SW 1271 (cell line): ENCODE results near the gene WDR47.
"Not testable (repeated sequence)": the region's sequence is repeated elsewhere in the genome, so short reads cannot be mapped to it uniquely, and the experiment has no call there.

Source experiments
- DNase-seq, 2 experiments: peaks; one replicate each; lab custom pipeline; 2025; lab: John Stamatoyannopoulos, UW

Gene WDR47

GRCh38 chr1:109052145-109052544 is 10.2 kb upstream of the WDR47 start:
- DNase-seq, result not testable (repeated sequence)

- DNase-seq, result no peak
These were observed 8.5 kb upstream of the WDR47 start for GRCh38 chr1:109050228-109050995.

- DNase-seq, result no peak
These were observed 6.4 kb upstream of the WDR47 start for GRCh38 chr1:109048335-109048734.

GRCh38 chr1:109047339-109047738 is 5.4 kb upstream of the WDR47 start:
- DNase-seq, result no peak

GRCh38 chr1:109046671-109047070 is 4.8 kb upstream of the WDR47 start:
- DNase-seq, result no peak

GRCh38 chr1:109045595-109045994 is 3.7 kb upstream of the WDR47 start:
- no peak for DNase-seq

- no peak for DNase-seq
These were observed 797 bp downstream of the WDR47 start for GRCh38 chr1:109040989-109041620.

GRCh38 chr1:109040627-109040988 is 1.3 kb downstream of the WDR47 start:
- DNase-seq, result no peak

- DNase-seq, result no peak
These were observed 7.5 kb downstream of the WDR47 start for GRCh38 chr1:109034382-109034781.

GRCh38 chr1:109029493-109029892 is 12.4 kb downstream of the WDR47 start:
- not testable (repeated sequence) for DNase-seq

GRCh38 chr1:109027841-109028240 is 14.1 kb downstream of the WDR47 start:
- DNase-seq, result peak in 1 of 2 experiments; percentile 16

- DNase-seq, result no peak
These were observed 16.2 kb downstream of the WDR47 start for GRCh38 chr1:109025694-109026093.

GRCh38 chr1:109024646-109025045 is 17.3 kb downstream of the WDR47 start:
- DNase-seq, result no peak

- no peak for DNase-seq
These were observed 21.1 kb downstream of the WDR47 start for GRCh38 chr1:109020693-109021257.

GRCh38 chr1:109017719-109018118 is 24.2 kb downstream of the WDR47 start:
- not testable (repeated sequence) for DNase-seq

GRCh38 chr1:109017134-109017533 is 24.8 kb downstream of the WDR47 start:
- DNase-seq, result no peak

GRCh38 chr1:109011335-109011734 is 30.6 kb downstream of the WDR47 start:
- no peak for DNase-seq

GRCh38 chr1:108996622-108997021 is 45.3 kb downstream of the WDR47 start:
- not testable (repeated sequence) for DNase-seq

GRCh38 chr1:108983114-108983513 is 58.8 kb downstream of the WDR47 start:
- no peak for DNase-seq

GRCh38 chr1:108976658-108977057 is 65.2 kb downstream of the WDR47 start:
- no peak for DNase-seq

GRCh38 chr1:108972951-108973350 is 69.0 kb downstream of the WDR47 start:
- DNase-seq, result no peak

GRCh38 chr1:108969346-108969745 is 72.6 kb downstream of the WDR47 start:
- DNase-seq, result no peak

GRCh38 chr1:108963052-108963686 is 78.7 kb downstream of the WDR47 start, which contains the start of gene CLCC1:
TSS of gene CLCC1 (minus strand) at chr1:108963484. CDS start at chr1:108950437, 13,047 bp downstream.
- peak; percentile 74 to 81 for DNase-seq
